ENCODE data around the gene ZNF470. TPM values are rescaled to one million over a fixed set of nuclear protein-coding genes. Genes with fewer than 3 reads are reported as not detected.
A peak's percentile ranks its signal among the peaks of the same experiment; 100 is the strongest.

ZNF470 gene
- total RNA-seq, 2 donors from 2014 or later, result 1.8 to 2.5 TPM

DNA sequence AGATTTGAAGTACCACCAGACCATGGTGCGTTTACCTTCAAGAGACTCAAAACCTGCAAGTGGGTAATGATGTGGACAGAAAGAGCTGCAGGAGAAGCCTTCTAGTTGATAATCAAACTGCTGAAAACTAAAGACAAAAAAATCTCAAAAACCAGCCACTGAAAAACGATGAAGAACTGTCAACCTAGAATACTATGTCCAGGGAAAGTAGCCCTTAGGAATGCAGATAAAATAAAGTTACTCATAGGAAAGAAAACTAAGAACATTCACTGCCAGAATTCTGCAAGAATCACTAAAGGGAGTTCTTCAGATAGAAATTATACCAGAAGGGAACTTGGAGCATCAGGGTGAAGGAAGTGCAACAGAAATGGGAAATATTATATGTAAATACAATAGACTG lies 5.3 kb downstream of the ZNF470 start:
- H3K9ac ChIP-seq (ENCODE audit: low read depth in 2 of 2, low read length in 2 of 2), result no peak overlapping the region
- no peak for DNase-seq
- peaks cover 16% of the 10 kb centered on the region for H3K9me3 ChIP-seq
- H3K27me3 ChIP-seq, result no peaks in the 10 kb centered on the region
- H3K4me3 ChIP-seq, result no peak overlapping the region
- intact Hi-C loops (cut with DNase I), result no loop called here
- H3K27ac ChIP-seq, result no peak overlapping the region
- no peaks in the 10 kb centered on the region for H3K4me1 ChIP-seq
- no peaks in the 10 kb centered on the region for H3K36me3 ChIP-seq
- TF ChIP-seq, protein P1, sequence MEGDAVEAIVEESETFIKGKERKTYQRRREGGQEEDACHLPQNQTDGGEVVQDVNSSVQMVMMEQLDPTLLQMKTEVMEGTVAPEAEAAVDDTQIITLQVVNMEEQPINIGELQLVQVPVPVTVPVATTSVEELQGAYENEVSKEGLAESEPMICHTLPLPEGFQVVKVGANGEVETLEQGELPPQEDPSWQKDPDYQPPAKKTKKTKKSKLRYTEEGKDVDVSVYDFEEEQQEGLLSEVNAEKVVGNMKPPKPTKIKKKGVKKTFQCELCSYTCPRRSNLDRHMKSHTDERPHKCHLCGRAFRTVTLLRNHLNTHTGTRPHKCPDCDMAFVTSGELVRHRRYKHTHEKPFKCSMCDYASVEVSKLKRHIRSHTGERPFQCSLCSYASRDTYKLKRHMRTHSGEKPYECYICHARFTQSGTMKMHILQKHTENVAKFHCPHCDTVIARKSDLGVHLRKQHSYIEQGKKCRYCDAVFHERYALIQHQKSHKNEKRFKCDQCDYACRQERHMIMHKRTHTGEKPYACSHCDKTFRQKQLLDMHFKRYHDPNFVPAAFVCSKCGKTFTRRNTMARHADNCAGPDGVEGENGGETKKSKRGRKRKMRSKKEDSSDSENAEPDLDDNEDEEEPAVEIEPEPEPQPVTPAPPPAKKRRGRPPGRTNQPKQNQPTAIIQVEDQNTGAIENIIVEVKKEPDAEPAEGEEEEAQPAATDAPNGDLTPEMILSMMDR (IDR thresholded peaks at IDR 0.05), result no peak

DNA sequence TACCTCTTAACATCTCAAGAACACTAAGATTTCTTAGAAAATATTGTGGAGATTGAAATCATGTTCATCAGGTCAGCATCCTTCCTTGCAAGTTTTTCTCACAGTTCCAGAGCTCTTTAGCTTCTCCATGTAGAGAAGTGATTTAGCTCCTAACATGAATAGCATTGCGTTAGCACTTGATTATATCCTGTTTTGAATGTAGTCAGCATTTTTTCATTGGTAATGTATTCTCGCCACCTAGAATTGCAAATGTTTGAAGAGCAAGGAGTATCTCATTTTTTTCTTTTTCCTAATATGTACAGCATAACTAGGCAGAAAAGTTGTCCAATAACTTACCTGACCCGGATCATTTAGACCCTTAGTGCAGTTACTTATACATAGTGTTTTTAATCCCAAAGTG lies 6.6 kb downstream of the ZNF470 start:
- Histone ChIP-seq H3K9ac (ENCODE audit: low read depth in 2 of 2, low read length in 2 of 2) (no peak overlapping the region), H3K27me3 (no peaks in the 10 kb centered on the region), H3K27ac (no peak overlapping the region), H3K4me3 (no peak overlapping the region), H3K36me3 (no peaks in the 10 kb centered on the region), H3K9me3 (peaks cover 26% of the 10 kb centered on the region), H3K4me1 (no peaks in the 10 kb centered on the region)
- intact Hi-C loops (cut with DNase I), result no loop called here
- DNase-seq, result no peak
- TF ChIP-seq, protein P1 (IDR thresholded peaks at IDR 0.05), result no peak

DNA sequence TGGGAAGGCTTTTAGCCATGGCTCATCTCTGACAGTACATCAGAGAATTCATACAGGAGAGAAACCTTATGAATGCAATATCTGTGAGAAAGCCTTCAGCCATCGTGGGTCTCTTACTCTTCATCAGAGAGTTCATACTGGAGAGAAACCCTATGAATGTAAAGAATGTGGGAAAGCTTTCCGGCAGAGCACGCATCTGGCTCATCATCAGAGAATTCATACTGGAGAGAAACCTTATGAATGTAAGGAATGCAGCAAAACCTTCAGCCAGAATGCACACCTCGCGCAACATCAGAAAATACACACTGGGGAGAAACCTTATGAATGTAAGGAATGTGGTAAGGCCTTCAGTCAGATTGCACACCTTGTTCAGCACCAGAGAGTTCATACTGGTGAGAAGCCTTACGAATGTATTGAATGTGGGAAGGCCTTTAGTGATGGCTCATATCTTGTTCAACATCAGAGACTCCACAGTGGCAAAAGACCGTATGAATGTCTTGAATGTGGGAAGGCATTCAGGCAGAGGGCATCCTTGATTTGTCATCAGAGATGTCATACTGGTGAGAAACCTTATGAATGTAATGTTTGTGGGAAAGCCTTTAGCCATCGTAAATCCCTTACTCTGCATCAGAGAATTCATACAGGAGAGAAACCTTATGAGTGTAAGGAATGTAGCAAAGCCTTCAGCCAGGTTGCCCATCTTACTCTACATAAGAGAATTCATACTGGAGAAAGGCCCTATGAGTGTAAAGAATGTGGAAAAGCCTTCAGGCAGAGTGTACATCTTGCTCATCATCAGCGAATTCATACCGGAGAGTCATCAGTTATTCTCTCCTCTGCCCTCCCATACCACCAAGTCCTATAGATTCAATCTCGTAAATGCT lies 10.7 kb downstream of the ZNF470 start:
- Histone ChIP-seq H3K4me1 (no peaks in the 10 kb centered on the region), H3K27ac (no peak overlapping the region), H3K4me3 (no peak overlapping the region), H3K9me3 (peaks cover 22% of the 10 kb centered on the region), H3K9ac (ENCODE audit: low read depth in 2 of 2, low read length in 2 of 2) (no peak overlapping the region), H3K27me3 (no peaks in the 10 kb centered on the region), H3K36me3 (no peaks in the 10 kb centered on the region)
- DNase-seq, result no peak
- intact Hi-C loops (cut with DNase I), result no loop called here
- TF ChIP-seq, protein P1 (IDR thresholded peaks at IDR 0.05), result no peak

DNA sequence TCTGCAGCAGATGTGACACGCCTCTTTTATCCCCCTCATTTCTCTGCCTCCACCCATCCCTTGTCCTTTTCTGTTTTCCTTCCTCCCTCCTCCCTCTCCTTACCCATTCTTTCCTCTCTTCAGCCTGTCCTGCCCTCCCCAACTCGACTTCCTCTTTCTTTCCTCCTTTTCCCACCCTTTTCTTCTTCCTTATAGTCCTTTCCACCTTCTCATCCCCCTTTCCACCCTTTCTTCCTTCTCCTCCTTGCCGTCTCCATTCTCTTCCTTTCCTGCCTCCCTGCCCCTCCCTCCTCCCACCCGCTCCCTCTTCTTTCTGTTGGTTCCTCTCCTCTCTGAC lies 27.1 kb downstream of the ZNF470 start:
- no peak overlapping the region for H3K27ac ChIP-seq
- no peak overlapping the region for H3K4me3 ChIP-seq

DNA sequence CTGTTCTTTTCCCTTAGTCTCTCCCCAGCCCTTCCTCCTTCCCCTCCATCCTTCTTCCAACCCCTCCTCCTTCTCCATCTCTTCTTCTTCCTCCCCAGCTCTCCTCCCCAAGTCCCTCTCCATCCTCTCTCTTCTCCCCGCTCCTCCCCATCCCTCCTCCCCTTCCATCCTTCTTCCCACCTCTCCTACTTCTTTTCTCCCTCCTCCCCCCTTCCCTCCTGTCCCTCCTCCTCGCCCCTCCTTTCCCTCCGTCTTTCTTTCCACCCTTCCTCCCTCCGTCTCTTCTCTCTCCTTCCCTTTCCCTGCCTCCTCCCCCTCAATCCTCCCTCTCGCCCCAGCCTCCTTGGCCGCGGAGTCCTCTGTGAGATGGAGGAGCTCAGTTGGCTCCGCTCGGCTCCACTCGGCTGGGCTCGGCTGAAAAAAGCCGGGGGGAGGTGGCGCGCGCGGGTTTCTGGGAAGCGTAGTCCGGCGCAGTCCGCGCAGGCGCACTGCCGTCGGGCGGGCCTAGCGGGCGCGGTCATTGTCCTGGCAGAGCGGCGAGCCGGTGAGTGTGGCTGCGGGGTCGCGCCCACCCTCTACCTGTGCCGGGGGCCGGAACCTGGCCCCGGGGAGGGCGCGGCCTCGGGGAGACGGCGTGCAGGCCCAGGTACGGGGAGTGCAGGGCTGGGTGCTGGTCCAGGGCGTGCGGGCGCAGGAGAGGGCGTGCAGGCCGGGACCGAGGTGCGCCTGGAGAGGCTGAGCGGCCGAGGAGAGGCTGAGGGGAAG lies 27.7 kb downstream of the ZNF470 start, which contains the start of gene ZNF71:
TSS of gene ZNF71 (plus strand) at position 520 of the 765 bp plus-strand sequence. CDS start 6,257 bp downstream, outside the sequence.
- Histone ChIP-seq H3K4me3 (peak within 1 kb of the TSS; percentile 94), H3K9ac (ENCODE audit: low read depth in 2 of 2, low read length in 2 of 2) (peak within 1 kb of the TSS; percentile 78 to 85), H3K4me1 (no peaks in the 10 kb centered on the region), H3K36me3 (no peaks in the 10 kb centered on the region), H3K27ac (peak within 1 kb of the TSS; percentile 12), H3K27me3 (no peaks in the 10 kb centered on the region), H3K9me3 (no peaks in the 10 kb centered on the region)
- intact Hi-C loops (cut with DNase I), result loop anchor here (10.0 kb wide), 1 partner anchor 190 kb away; the partner anchor contains the start of gene ZNF583
- TF ChIP-seq, protein P1 (IDR thresholded peaks at IDR 0.05), result no peak
- DNase-seq, result peak; percentile 86

More for the DNA sequence above, 27.1 kb downstream of the ZNF470 start:
- TF ChIP-seq, protein P1 (IDR thresholded peaks at IDR 0.05), result no peak
- Histone ChIP-seq H3K9ac (ENCODE audit: low read depth in 2 of 2, low read length in 2 of 2) (no peak overlapping the region), H3K4me1 (no peaks in the 10 kb centered on the region), H3K36me3 (no peaks in the 10 kb centered on the region), H3K9me3 (no peaks in the 10 kb centered on the region), H3K27me3 (no peaks in the 10 kb centered on the region)
- intact Hi-C loops (cut with DNase I), result loop anchor here (10.0 kb wide), 1 partner anchor 190 kb away; the partner anchor contains the start of gene ZNF583
- DNase-seq, result no peak
